Measurements from ENCODE around the gene ANKRD60.

The ANKRD60 gene

GRCh38 chr20:58243653-58244410, 15.4 kb upstream of the ANKRD60 start:
- no peak for DNase-seq

DNA sequence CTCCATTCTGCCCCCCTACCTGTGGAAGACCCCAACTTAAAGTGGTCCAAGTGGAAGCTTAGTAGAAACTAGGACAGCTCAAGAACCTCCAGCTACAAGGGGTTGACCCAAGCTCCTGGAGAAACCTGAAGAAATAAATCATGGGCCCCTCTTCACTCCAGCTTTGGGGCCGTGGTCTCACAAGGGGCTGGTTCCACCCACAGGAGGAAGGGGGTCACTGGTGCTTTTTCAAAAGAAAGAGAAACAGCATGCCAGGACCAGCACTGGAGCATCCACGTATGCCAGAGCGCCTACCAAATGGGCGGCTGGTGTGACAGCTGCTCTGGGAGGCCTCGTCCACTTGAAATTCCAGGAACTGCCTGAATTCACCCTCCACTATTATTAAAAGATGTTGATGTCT, 14.4 kb upstream of the ANKRD60 start:
- DNase-seq = no peak

DNA sequence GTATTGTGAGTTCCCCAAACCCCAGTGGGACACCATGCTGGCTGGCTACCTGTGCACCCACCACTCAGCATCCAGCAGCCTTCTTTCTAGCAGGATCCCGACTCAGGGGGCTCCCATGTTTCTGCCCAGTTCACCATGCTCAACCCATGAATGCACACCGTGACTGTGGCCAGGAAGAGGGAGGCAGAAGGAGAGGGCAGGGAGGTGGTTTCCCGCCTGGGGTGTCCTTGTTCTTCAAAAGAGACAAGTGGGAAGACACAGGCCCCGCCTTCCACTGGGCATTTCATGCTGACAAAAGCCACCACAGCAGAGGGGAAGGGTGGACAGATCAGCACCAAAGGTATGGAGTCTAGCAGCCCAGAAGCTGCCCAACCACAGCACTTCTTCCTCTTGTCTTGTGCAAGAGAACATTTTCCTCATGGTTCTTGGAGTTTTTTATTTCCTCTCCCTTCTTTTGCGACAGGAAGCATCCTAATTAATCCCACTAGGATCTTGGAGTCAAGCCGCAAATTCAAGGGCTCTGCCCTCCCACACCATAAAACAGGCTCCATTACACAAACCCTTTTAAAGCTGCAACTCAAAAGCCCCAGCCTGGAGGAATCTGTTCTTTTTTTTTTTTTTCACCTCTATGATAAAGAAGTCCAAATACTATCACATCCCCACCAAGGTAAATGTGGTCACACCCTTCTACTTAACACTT, 13.5 kb upstream of the ANKRD60 start:
- no peak for DNase-seq

GRCh38 chr20:58240471-58240870, 12.0 kb upstream of the ANKRD60 start:
- no peak for DNase-seq

GRCh38 chr20:58239216-58239615, 10.8 kb upstream of the ANKRD60 start:
- DNase-seq = no peak

GRCh38 chr20:58238490-58238889, 10.0 kb upstream of the ANKRD60 start:
- no peak for DNase-seq

- DNase-seq = no peak
Observed at GRCh38 chr20:58237318-58238132, 9.1 kb upstream of the ANKRD60 start.

DNA sequence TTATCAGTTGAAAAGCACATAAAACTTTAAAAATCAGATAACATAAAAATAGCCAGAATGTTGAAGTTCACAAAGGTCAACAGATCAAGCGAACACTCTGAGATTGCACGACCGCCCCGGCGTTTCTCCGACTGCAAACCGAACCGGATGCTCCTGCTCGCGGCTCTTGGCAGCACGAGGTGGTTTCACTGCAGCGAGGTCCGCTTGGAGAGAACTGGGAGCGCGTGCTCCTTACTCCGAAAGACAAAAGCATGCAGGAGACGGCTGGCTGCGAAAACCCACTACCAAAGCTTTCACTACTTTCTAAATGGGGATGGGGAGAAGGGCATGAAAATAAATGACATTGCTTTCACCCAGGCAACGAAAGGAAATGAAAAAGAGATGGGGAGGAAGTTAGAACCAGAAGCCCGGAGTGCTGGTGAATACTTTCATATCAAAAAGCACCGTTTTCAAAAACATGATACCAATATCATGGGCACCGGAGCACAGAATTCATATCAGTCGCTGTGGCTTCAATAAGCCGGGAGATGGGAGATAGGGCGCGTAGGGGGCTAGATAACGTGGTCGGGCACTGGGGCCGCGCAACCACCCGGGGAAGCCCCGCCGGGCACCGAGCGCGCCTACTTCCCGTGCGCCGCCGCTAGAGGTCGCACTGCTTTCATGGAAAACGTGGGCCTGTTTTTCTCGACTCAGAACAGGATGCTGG, 8.3 kb upstream of the ANKRD60 start:
- DNase-seq = peak; percentile 92 to 93

- DNase-seq = no peak
Observed at GRCh38 chr20:58235010-58235409, 6.6 kb upstream of the ANKRD60 start.

GRCh38 chr20:58233881-58234528, 5.6 kb upstream of the ANKRD60 start:
- peak; percentile 60 to 68 for DNase-seq

DNA sequence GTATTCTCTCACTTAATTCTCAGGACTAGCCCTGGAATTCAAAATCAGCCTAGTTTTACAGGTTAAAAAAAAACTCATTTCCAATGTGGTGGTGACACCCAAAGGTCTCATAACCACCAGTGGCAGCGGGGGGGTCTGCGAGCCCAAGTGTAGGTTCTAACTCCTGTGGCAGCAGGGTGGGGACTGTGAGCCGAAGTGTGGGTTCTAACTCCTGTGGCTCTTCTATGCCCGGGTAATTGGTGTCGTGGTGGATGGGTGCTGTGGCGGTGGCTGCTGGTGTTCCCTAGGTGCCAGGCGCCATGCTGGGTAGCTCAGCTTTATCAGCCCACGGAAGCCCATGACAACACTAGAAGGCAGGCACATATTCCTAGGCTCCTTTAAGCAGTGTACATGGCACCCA, 4.9 kb upstream of the ANKRD60 start:
- DNase-seq = no peak

- no peak for DNase-seq
Observed at GRCh38 chr20:58231683-58232082, 3.2 kb upstream of the ANKRD60 start.

DNA sequence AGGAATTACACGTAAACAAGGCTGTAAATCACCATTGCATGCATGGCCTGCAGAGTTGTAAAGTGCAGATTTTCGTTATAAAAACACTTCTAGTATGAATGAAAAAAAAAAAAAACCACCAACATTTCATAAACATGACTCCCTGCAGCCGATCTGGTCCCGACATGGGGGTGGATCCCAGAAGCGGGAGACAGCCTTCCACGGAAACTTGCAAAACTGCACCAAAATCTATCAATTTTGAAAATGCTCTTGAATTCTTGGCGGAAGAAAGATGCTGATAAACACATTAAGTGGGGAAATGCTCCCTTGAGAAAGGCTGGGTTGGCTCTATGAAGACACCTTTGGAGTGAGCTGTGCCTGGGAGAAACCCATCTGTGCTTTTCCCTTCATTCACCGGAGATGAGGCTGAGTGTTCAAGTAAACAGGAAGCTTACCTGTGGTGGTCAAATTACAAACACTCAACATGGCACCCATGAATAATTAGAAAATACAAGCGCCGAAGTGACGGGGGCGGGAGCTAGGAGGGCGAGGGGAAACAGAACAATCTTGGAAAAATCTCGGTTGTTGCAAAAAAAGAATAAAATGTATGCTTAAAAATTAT, 845 bp upstream of the ANKRD60 start:
- no peak for DNase-seq

DNA sequence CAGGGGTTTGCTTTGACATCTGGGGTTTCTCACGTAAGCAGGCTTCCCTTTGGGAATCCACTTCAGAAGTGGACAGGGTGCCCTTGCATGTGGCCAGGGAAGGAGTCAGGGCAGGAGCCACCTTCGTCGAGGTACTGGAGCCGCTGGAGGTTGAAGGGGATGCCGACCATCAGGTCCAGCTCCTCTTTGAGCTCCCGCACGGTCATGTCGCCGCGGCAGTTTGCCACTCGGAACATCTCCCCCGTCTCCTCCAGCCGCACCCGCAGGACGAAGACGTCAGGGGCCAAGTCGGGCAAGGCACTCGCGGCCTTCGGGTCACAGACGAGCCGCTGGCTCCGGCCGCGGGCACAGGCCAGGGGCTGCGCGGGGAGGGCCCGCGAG, 360 bp downstream of the ANKRD60 start:
- no peak for DNase-seq

- no peak for DNase-seq
Observed at GRCh38 chr20:58227391-58228102, 906 bp downstream of the ANKRD60 start.

DNA sequence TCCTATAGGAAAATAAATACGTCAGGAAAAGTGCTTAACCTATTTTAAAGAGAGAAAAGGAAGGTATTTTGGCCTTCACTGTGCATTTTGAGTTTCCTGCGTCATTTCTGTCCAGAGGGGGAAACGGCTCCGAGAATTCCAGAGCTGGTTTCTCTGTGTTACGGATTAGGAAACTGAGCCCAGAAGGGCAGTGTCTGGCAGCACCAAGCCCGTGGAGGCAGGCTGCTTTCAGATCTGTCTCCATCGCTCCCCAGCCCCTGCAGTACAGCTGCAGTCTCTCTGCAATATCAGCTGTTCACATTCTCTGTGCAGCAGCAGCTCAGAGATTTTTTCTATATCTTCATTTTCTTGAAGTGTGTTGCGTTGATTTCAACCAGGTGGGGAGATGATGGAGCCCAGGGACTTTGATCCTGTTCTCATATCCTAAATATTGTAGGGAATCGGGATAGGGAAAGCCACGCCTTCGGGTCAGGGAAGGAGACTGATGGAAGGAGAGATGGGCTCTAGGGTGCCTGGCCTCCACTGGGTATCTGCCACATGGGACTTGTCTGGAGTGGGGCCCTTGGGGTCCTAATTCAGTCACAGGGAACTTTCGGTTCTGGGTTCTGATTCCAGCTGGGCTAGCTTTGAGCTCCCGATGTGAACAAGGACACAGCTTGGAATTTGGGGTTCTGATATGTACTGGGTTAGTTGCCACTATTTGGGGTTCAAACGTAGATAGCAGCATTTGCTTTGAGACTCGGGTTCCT, 2.8 kb downstream of the ANKRD60 start:
- no peak for DNase-seq

- no peak for DNase-seq
Observed at GRCh38 chr20:58224974-58225373, 3.5 kb downstream of the ANKRD60 start.

DNA sequence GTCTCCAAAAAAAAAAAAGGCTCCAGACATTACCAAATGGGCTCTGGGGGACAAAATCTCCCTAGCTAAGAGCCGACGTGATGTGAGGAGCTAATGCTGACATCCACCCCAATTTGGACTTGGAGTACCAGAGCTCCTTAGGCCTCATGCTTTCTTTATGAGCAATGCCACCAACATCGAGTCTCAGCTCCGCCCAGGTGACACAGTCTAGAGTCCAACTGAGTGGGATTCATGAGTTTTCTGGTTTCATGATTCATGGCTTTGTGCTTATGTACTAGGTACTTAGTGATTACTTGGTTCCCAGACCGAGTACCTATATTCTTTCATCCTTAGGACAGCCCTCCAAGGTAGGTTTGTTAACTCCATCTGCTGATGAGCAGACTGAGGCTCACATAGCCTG, 4.4 kb downstream of the ANKRD60 start:
- DNase-seq = peak in 1 of 2 donors; percentile 31

DNA sequence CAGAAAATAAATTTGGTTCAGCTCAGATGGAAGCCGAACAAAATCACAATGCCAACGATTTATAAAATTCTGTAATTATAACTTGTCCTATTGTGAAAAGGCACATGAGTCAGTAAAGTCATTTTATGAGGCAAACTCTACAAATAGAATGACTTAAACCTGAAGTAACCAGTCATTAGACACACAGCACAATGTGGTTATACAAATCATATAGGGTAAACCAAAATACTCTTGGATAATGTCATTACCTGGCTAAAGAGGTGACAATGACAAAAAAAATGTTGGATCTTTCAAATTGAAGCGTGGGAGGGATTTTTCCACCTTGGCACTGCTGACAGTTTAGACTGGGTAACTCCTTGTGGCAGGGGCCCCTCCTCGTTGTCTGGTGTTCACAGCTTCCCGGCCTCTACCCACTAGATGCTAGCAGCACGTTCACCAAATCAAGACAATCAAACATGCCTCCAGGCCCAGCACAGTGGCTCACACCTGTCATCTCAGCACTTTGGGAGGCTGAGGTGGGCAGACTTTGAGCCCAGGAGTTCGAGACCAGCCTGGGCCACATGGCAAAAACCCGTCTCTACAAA, 5.0 kb downstream of the ANKRD60 start:
- no peak for DNase-seq

- DNase-seq = no peak
Observed at GRCh38 chr20:58222446-58222845, 6.0 kb downstream of the ANKRD60 start.
